OCI-LY7 (cell line): ENCODE results near the gene NUDCD3.

Experiments used
- CTCF ChIP-seq: fragments of 200-600 bp; sonication (generic); conservative IDR thresholded peaks from 2 replicates; pipeline ENCODE4 v1.5.1; 2014; ENCODE audit warnings: mild to moderate bottlenecking, antibody characterized with exemption, low read length, moderate library complexity, mixed read lengths
- EZH2phosphoT487 ChIP-seq: fragments of 200-600 bp; sonication (generic); IDR thresholded peaks from 2 replicates; pipeline ENCODE4 v1.6.1; 2018; ENCODE audit warnings: low read depth, borderline replicate concordance, mild to moderate bottlenecking, mixed run types, antibody characterized with exemption, low read length, moderate library complexity, mixed read lengths

- no peak for TF ChIP-seq CTCF
- no peak for TF ChIP-seq EZH2phosphoT487
Measured at GRCh38 chr7:44411306-44411705, 79.2 kb downstream of the NUDCD3 start.
